MG63 (cell line): Measurements from ENCODE around the gene KDM1A. TPM values are rescaled to one million over a fixed set of nuclear protein-coding genes. Genes with fewer than 3 reads are reported as not detected.
A peak's percentile ranks its signal among the peaks of the same experiment; 100 is the strongest.
"Not testable (repeated sequence)": the region's sequence is repeated elsewhere in the genome, so short reads cannot be mapped to it uniquely, and the experiment has no call there.

Experiments
- DNase-seq: peaks from one replicate; pipeline ENCODE4 v3.0.0-alpha.2; 2020
- H3K27me3 ChIP-seq: fragments of 250-450 bp; sonication (Bioruptor Pico); 2 replicates; pipeline ENCODE4 v1.5.1; 2020; ENCODE audit warnings: mild to moderate bottlenecking, moderate library complexity
- H3K36me3 ChIP-seq: fragments of 250-450 bp; sonication (Bioruptor Pico); 2 replicates; pipeline ENCODE4 v1.5.1; 2020; ENCODE audit warnings: mild to moderate bottlenecking, moderate library complexity
- H3K4me3 ChIP-seq: fragments of 250-450 bp; sonication (Bioruptor Pico); 2 replicates; pipeline ENCODE4 v1.5.1; 2020; ENCODE audit warnings: mild to moderate bottlenecking, moderate library complexity
- H3K9me3 ChIP-seq: fragments of 250-450 bp; sonication (Bioruptor Pico); 2 replicates; pipeline ENCODE4 v1.5.1; 2020; ENCODE audit warnings: mild to moderate bottlenecking, moderate library complexity
- total RNA-seq: library from RNA; depleted of rRNA; stranded (reverse); fragments of >200 nt; shearing (Covaris generic); gene quantifications from 2 replicates; pipeline ENCODE4 v1.2.3, GENCODE V29; 2014; ENCODE audit warnings: low replicate concordance; rRNA removed

KDM1A gene
- total RNA-seq, result 138 and 140 TPM in 2 replicates

DNA sequence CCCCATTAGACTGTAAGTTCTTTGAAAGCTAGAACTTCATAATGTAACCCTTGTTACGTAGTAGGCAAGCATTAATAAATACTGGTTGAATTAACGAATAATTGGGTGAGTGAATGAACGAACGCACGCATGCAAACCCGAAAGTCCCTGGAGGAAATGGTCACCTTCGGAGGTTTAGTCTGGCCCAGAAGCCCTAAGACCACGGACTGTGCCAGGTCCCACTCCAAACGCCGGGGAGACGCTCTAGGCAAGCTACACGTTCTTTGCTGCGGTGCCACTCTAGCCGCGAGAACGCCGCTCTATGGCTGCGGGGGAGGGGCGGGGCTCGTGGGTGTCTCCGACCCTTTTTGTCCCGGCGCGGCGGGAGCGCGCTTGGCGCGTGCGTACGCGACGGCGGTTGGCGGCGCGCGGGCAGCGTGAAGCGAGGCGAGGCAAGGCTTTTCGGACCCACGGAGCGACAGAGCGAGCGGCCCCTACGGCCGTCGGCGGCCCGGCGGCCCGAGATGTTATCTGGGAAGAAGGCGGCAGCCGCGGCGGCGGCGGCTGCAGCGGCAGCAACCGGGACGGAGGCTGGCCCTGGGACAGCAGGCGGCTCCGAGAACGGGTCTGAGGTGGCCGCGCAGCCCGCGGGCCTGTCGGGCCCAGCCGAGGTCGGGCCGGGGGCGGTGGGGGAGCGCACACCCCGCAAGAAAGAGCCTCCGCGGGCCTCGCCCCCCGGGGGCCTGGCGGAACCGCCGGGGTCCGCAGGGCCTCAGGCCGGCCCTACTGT lies at the start of gene KDM1A:
Gene KDM1A (plus strand): TSS at position 375 of the 769 bp plus-strand sequence. CDS start 129 bp downstream, at position 504.
- peak; percentile 99 for DNase-seq

DNA sequence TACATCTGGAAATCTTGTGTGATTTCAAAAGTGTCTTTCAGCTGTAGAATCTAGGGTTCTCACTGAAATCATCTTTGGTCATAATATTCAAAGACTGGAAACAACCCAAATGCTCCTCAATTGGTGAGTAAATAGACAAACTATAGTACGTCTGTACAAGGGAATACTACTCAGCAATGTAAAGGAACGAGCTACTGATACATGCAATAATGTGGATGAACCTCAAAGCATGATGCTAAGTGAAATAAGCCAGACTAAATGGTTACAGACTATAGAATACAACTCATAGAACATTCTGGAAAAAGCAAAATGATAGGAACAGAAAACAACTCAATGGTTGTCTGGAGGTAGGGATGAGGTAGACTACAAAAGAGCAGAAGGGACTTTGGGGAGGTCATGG lies 49.2 kb upstream of the KDM1A start:
- H3K36me3 ChIP-seq, result no peaks in the 10 kb centered on the region
- no peak overlapping the region for H3K4me3 ChIP-seq
- peaks cover 14% of the 10 kb centered on the region for H3K9me3 ChIP-seq
- no peak for DNase-seq
- peaks cover 8% of the 10 kb centered on the region for H3K27me3 ChIP-seq

More for the DNA sequence above, at the start of gene KDM1A:
- no peaks in the 10 kb centered on the region for H3K27me3 ChIP-seq
- peak within 1 kb of the TSS; percentile 94 for H3K4me3 ChIP-seq
- no peaks in the 10 kb centered on the region; the same call in 1 of the 2 replicates for H3K9me3 ChIP-seq
- H3K36me3 ChIP-seq, result peaks cover 7% of the 10 kb centered on the region; the same call in 1 of the 2 replicates

DNA sequence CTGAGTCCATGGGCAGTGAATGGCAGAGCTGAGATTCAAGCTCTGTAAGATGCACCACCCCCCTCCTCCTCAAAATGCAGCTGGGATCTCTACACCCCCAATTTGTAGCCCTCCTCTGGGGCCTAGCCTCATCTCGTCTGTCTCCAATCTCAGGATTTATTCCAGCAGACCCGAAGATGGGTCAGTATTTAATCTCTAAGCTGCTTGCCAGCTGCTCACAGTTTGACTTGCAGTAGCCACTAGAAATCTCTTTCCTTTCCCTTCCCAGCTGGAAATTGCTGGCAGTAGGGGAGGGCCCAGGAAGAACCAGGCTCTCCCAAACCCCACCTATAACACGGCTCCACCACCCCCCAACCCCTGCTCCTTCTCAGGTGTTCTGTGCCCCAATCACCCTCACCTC lies 48.1 kb upstream of the KDM1A start:
- DNase-seq, result no peak
- Histone ChIP-seq H3K4me3 (no peak overlapping the region), H3K9me3 (peaks cover 11% of the 10 kb centered on the region), H3K36me3 (no peaks in the 10 kb centered on the region), H3K27me3 (peaks cover 8% of the 10 kb centered on the region)

DNA sequence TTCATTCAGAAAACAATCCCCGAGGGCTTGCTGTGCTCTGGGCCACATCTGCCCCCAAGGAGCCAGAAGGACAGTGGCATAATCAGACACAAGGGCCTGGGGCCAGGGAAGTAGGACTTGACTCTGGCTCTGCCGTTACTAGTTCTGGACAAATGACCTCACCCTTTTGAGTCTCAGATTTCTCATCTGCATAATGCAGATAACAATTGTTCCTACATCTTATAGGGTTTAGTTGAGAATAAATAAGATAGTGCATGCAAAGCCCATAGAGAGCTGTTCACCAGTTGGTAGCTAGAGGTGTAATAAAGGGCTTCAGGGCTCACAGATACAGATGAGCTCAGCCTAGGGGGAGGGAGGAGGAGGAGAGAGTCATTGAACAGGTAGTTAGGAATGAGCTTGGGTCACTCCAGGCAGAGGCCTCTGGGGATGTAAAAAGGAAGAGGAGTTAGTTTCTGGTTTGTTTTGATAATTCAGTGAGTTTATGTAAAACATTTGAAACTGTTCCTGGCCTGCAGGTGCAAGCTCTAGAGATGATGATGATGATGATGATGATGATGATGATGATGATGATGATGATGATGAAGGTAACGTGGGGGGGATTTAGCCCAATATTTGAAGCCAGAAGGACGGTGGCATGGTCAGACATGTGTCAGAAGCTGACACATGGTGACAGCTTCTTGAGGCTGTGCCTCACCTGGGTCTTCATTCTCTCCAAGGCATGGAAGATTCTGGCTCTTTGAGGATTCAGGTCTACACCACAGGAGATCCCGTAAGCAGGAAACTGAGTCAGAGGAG lies 47.5 kb upstream of the KDM1A start:
- Histone ChIP-seq H3K9me3 (peaks cover 4% of the 10 kb centered on the region), H3K4me3 (no peak overlapping the region), H3K36me3 (no peaks in the 10 kb centered on the region), H3K27me3 (peaks cover 8% of the 10 kb centered on the region)
- DNase-seq, result no peak

- H3K4me3 ChIP-seq, result no peak within 1 kb of the TSS
- peaks cover 8% of the 10 kb centered on the region for H3K27me3 ChIP-seq
- DNase-seq, result no peak
- H3K36me3 ChIP-seq, result no peaks in the 10 kb centered on the region
- no peaks in the 10 kb centered on the region for H3K9me3 ChIP-seq
Measured at GRCh38 chr1:22972760-22973159, 46.5 kb upstream of the KDM1A start, which contains the start of gene LACTBL1. Gene LACTBL1 (minus strand): TSS chr1:22972866. CDS start chr1:22972316, 550 bp downstream.

GRCh38 chr1:22975694-22976093 lies 43.6 kb upstream of the KDM1A start:
- Histone ChIP-seq H3K9me3 (no peaks in the 10 kb centered on the region), H3K27me3 (no peaks in the 10 kb centered on the region), H3K4me3 (no peak overlapping the region), H3K36me3 (no peaks in the 10 kb centered on the region)
- no peak for DNase-seq

GRCh38 chr1:22976127-22976460 lies 43.2 kb upstream of the KDM1A start:
- H3K36me3 ChIP-seq, result no peaks in the 10 kb centered on the region
- H3K9me3 ChIP-seq, result no peaks in the 10 kb centered on the region
- H3K27me3 ChIP-seq, result no peaks in the 10 kb centered on the region
- no peak for DNase-seq
- no peak overlapping the region for H3K4me3 ChIP-seq

DNA sequence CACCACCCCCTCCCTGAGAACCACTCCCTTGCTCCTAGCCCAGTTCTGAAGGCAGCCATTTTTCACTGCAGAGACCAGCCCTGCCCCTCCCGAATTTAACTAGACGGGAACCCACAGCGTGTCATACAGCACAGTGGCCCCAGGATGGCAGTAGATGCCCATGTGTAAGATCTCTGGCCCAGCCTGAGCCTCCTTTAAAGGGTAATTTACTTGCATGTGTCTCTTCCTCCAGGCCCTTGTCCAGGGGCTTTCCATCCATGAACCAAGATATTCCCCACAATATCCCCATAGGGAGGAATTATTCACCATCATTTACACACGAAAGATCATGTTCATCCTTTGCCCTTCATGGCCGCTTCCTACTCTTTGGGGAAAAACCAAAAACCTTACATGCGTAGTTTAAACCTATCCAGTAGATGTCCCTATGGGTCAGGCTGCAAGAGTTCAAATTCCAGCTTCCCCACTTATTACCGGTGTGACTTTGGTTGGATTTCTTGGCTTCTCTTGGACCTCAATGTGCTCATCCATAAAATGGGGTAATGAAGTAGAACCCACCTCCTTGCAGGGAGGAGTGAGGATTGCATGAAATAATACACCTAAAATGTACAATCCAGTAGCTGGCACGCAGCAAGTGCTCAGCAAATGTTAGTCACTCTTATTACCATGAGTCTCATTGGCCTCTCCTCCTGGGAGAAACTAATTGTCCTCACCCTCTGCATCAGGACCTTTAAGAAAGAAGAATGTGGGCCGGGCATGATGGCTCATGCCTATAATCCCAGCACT lies 42.6 kb upstream of the KDM1A start:
- Histone ChIP-seq H3K27me3 (no peaks in the 10 kb centered on the region), H3K9me3 (no peaks in the 10 kb centered on the region), H3K36me3 (no peaks in the 10 kb centered on the region), H3K4me3 (no peak overlapping the region)
- peak; percentile 73 for DNase-seq

GRCh38 chr1:22978299-22978698 lies 41.0 kb upstream of the KDM1A start:
- H3K9me3 ChIP-seq, result no peaks in the 10 kb centered on the region
- no peaks in the 10 kb centered on the region for H3K36me3 ChIP-seq
- H3K27me3 ChIP-seq, result no peaks in the 10 kb centered on the region
- no peak overlapping the region for H3K4me3 ChIP-seq
- peak; percentile 46 for DNase-seq

GRCh38 chr1:22980471-22980790 lies 38.8 kb upstream of the KDM1A start:
- not testable (repeated sequence) for H3K36me3 ChIP-seq, DNase-seq, H3K27me3 ChIP-seq, H3K9me3 ChIP-seq, H3K4me3 ChIP-seq

DNA sequence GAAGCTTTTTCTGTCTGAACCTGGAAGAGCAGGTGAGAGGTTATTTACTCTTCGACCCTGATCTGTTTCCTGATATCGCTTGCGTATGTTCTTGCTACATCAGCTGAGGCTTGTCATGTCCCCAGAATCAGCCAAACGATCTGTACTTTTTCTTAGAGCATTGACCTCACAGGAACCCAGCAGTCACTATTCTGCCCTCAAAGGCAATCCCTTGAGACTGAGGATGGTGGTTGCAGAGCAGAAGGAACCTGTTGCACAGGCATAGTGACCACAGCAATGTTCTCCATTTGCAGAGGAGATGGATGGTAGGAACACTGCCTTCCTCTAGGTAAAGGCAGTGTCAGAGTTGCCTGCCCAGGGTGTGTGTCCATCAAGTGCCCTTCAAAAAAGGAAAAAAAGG lies 35.3 kb upstream of the KDM1A start:
- Histone ChIP-seq H3K36me3 (no peaks in the 10 kb centered on the region), H3K9me3 (no peaks in the 10 kb centered on the region), H3K4me3 (no peak overlapping the region), H3K27me3 (no peaks in the 10 kb centered on the region)
- DNase-seq, result no peak

DNA sequence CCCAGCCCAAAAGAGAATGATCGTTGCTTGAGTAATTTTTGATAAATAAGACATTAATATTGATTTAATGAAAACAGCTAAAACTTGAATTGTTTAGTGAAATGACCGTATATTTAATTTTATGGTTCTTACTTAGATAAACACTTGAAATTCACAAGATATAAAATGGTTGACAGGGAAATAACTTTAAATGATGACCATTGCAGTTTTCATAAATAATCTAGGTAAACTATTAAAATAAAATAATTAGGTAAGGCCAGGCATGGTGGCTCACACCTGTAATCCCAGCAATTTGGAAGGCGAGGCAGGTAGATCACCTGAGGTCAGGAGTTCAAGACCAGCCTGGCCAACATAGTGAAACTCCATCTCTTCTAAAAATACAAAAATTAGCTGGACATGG lies 26.9 kb upstream of the KDM1A start:
- H3K27me3 ChIP-seq, H3K4me3 ChIP-seq, H3K36me3 ChIP-seq, DNase-seq: not testable (repeated sequence)
- peaks cover 12% of the 10 kb centered on the region for H3K9me3 ChIP-seq

DNA sequence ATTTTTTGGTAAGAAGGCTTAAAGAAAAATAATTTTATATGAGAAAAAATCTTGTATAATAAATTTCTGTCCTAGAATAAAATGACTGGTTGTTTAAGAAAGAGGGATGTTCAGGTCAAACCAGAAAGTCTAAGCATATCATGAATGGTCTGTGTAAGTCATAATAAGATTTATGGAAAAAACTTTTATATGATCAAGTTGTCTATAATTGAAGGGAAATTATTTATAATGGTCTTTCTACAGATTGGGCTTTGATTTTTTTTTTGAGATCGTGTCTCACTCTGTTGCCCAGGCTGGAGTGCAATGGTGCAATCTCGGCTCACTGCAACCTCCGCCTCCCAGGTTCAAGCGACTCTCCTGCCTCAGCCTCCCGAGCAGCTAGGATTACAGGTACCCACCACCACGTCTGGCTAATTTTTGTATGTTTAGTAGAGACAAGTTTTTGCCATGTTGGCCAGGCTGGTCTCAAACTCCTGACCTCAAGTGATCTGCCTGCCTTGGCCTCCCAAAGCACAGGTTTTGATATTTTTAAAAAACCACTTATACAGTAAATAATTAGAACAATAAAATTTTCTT lies 26.0 kb upstream of the KDM1A start:
- peaks cover 12% of the 10 kb centered on the region for H3K9me3 ChIP-seq
- H3K4me3 ChIP-seq, H3K27me3 ChIP-seq, DNase-seq, H3K36me3 ChIP-seq: not testable (repeated sequence)

- Histone ChIP-seq H3K9me3 (peaks cover 12% of the 10 kb centered on the region), H3K27me3 (no peaks in the 10 kb centered on the region), H3K36me3 (no peaks in the 10 kb centered on the region), H3K4me3 (no peak overlapping the region)
- DNase-seq, result no peak
Measured at GRCh38 chr1:22995774-22996173, 23.5 kb upstream of the KDM1A start.

- H3K27me3 ChIP-seq, DNase-seq, H3K36me3 ChIP-seq, H3K4me3 ChIP-seq: not testable (repeated sequence)
- H3K9me3 ChIP-seq, result peaks cover 10% of the 10 kb centered on the region
Measured at GRCh38 chr1:22997528-22997927, 21.7 kb upstream of the KDM1A start.

DNA sequence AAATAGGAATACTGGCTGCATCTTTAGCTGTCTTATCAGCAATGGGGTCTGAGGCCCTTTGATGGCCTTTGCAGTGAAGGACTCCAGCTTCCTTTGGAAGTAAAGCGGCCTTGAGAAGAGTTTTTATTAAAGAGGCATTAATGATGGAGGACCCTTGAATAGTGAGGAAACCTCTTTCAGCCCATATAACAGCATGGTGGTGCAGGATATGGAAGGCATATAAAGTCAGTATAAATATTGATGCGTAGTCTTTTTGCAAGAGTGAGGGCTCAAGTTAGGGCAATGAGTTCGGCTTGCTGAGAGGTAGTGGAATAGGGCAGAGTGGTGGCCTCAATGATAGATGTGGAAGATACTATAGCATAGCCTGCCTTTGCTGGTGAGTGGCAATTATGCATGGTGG lies 19.1 kb upstream of the KDM1A start:
- not testable (repeated sequence) for DNase-seq, H3K9me3 ChIP-seq, H3K4me3 ChIP-seq, H3K27me3 ChIP-seq, H3K36me3 ChIP-seq

DNA sequence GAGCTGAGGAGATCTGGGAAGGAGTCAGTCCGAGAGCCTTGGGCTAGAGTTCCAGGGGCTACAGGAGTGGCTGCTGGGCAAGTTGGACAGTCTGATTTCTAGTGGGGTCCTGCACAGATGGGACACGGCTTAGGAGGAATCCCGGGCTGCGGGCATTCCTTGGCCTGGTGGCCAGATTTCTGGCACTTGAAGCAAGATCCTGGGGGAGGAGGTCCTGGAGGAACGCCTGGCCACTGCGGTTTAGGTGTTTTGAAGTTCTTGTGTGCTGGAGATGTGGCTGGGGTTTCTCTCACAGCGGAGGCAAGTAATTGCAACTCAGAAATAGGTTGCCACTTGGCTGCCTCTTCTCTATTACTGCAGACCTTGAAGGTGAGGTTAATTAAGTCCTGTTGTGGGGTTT lies 17.1 kb upstream of the KDM1A start:
- not testable (repeated sequence) for H3K4me3 ChIP-seq, H3K36me3 ChIP-seq, DNase-seq, H3K27me3 ChIP-seq, H3K9me3 ChIP-seq
